OCI-LY1 (cell line): ENCODE results near the gene TNS3.

Experiments used
- H2AFZ ChIP-seq: fragments of 200-600 bp; sonication (generic), shearing (Covaris generic); 2 replicates; pipeline ENCODE4 v1.6.0; 2014; ENCODE audit warnings: antibody characterized with exemption, mild to moderate bottlenecking, low read length
- H3F3A ChIP-seq: fragments of 200-600 bp; sonication (generic), shearing (Covaris generic); 2 replicates; pipeline ENCODE4 v1.6.0; 2014; ENCODE audit warnings: mild to moderate bottlenecking, antibody characterized with exemption, low read length, moderate library complexity; ENCODE audit not compliant: insufficient read depth
- H3K27ac ChIP-seq: fragments of 200-600 bp; sonication (generic); 2 replicates; pipeline ENCODE4 v1.5.1; 2014; ENCODE audit warnings: low read length, mixed run types, mild to moderate bottlenecking, low read depth; ENCODE audit not compliant: poor library complexity, severe bottlenecking
- H3K27me3 ChIP-seq: fragments of 200-600 bp; sonication (generic); 2 replicates; pipeline ENCODE4 v1.6.0; 2014; ENCODE audit warnings: antibody characterized with exemption, mild to moderate bottlenecking, low read length, moderate library complexity; ENCODE audit not compliant: insufficient read depth
- H3K36me3 ChIP-seq: fragments of 200-600 bp; sonication (generic); 2 replicates; pipeline ENCODE4 v1.6.1; 2014; ENCODE audit warnings: mild to moderate bottlenecking, antibody characterized with exemption, low read length, moderate library complexity, mixed read lengths; ENCODE audit not compliant: insufficient read depth
- H3K4me1 ChIP-seq: fragments of 200-600 bp; sonication (generic); 2 replicates; pipeline ENCODE4 v1.5.1; 2014; ENCODE audit warnings: mild to moderate bottlenecking, low read length, moderate library complexity; ENCODE audit not compliant: insufficient read depth, severe bottlenecking
- H3K4me2 ChIP-seq: fragments of 200-600 bp; sonication (generic), shearing (Covaris generic); 2 replicates; pipeline ENCODE4 v1.6.1; 2014; ENCODE audit warnings: low read length
- H3K4me3 ChIP-seq: fragments of 200-600 bp; sonication (generic); 2 replicates; pipeline ENCODE4 v1.5.1; 2014; ENCODE audit warnings: low read length, low read depth, mild to moderate bottlenecking, mixed read lengths; ENCODE audit not compliant: poor library complexity, severe bottlenecking
- H3K79me2 ChIP-seq: fragments of 200-600 bp; shearing (Covaris generic); 2 replicates; pipeline ENCODE4 v1.6.1; 2016; ENCODE audit warnings: mixed run types, low read length, mixed read lengths; ENCODE audit not compliant: insufficient read depth
- H3K9ac ChIP-seq: fragments of 200-600 bp; sonication (generic), shearing (Covaris generic); 2 replicates; pipeline ENCODE4 v1.6.1; 2014; ENCODE audit warnings: mild to moderate bottlenecking, low read length, mixed read lengths
- H3K9me2 ChIP-seq: fragments of 200-600 bp; sonication (generic), shearing (Covaris generic); 2 replicates; pipeline ENCODE4 v1.6.1; 2014; ENCODE audit warnings: low read depth, mild to moderate bottlenecking, low read length, mixed read lengths
- H3K9me3 ChIP-seq: fragments of 200-600 bp; shearing (Covaris generic); 2 replicates; pipeline ENCODE4 v1.6.1; 2014; ENCODE audit warnings: low read length, mixed read lengths
- H4K20me1 ChIP-seq: fragments of 200-600 bp; sonication (generic), shearing (Covaris generic); 2 replicates; pipeline ENCODE4 v1.6.0; 2016; ENCODE audit warnings: mild to moderate bottlenecking, low read length; ENCODE audit not compliant: insufficient read depth
- CTCF ChIP-seq: fragments of 200-600 bp; sonication (generic), shearing (Covaris generic); IDR thresholded peaks from 2 replicates; pipeline ENCODE4 v1.5.1; 2017; ENCODE audit warnings: mild to moderate bottlenecking, antibody characterized with exemption, low read length, moderate library complexity, mixed read lengths
- EZH2 ChIP-seq: fragments of 200-600 bp; sonication (generic), shearing (Covaris generic); IDR thresholded peaks from 2 replicates; pipeline ENCODE4 v1.8.0; 2017; ENCODE audit warnings: borderline replicate concordance, mixed run types, mild to moderate bottlenecking, antibody characterized with exemption, low read length, moderate library complexity, mixed read lengths

Gene TNS3

GRCh38 chr7:47488201-47488968 is 93.5 kb downstream of the TNS3 start:
- H3K27ac ChIP-seq, result peak overlapping the region; percentile 80
- no peak for TF ChIP-seq CTCF
- TF ChIP-seq EZH2, result no peak
- H4K20me1 ChIP-seq, result no peaks in the 10 kb centered on the region
- no peak overlapping the region; the same call in 1 of the 2 replicates for H3K9ac ChIP-seq
- H3K36me3 ChIP-seq, result peaks cover 54% of the 10 kb centered on the region
- no peak overlapping the region for H2AFZ ChIP-seq
- no peaks in the 10 kb centered on the region for H3F3A ChIP-seq
- no peaks in the 10 kb centered on the region for H3K27me3 ChIP-seq
- H3K4me1 ChIP-seq, result peaks cover 64% of the 10 kb centered on the region
- H3K9me3 ChIP-seq, result peaks cover 13% of the 10 kb centered on the region
- no peak overlapping the region for H3K4me3 ChIP-seq
- H3K4me2 ChIP-seq, result peak overlapping the region; percentile 52; the same call in 1 of the 2 replicates
- no peaks in the 10 kb centered on the region for H3K9me2 ChIP-seq
- H3K79me2 ChIP-seq, result peaks cover 34% of the 10 kb centered on the region

- peaks cover 13% of the 10 kb centered on the region for H3K9me3 ChIP-seq
- no peak overlapping the region for H3K4me3 ChIP-seq
- H3K4me2 ChIP-seq, result no peak overlapping the region
- H3F3A ChIP-seq, result no peaks in the 10 kb centered on the region
- TF ChIP-seq CTCF (no peak), EZH2 (no peak)
- no peaks in the 10 kb centered on the region for H4K20me1 ChIP-seq
- no peaks in the 10 kb centered on the region for H3K9me2 ChIP-seq
- peaks cover 38% of the 10 kb centered on the region for H3K79me2 ChIP-seq
- no peak overlapping the region for H2AFZ ChIP-seq
- H3K27ac ChIP-seq, result peak overlapping the region; percentile 80
- H3K4me1 ChIP-seq, result peaks cover 66% of the 10 kb centered on the region
- no peak overlapping the region for H3K9ac ChIP-seq
- peaks cover 50% of the 10 kb centered on the region for H3K36me3 ChIP-seq
- H3K27me3 ChIP-seq, result no peaks in the 10 kb centered on the region
These were observed 96.1 kb downstream of the TNS3 start for GRCh38 chr7:47485640-47486435.

GRCh38 chr7:47484923-47485639 is 96.8 kb downstream of the TNS3 start:
- no peak for TF ChIP-seq EZH2
- no peak for TF ChIP-seq CTCF
- Histone ChIP-seq H2AFZ (no peak overlapping the region), H3K79me2 (peaks cover 39% of the 10 kb centered on the region), H3F3A (no peaks in the 10 kb centered on the region), H3K4me2 (no peak overlapping the region), H4K20me1 (no peaks in the 10 kb centered on the region), H3K4me3 (no peak overlapping the region), H3K9me2 (no peaks in the 10 kb centered on the region), H3K9me3 (peaks cover 13% of the 10 kb centered on the region), H3K27ac (no peak overlapping the region), H3K4me1 (peaks cover 66% of the 10 kb centered on the region), H3K36me3 (peaks cover 50% of the 10 kb centered on the region), H3K27me3 (no peaks in the 10 kb centered on the region), H3K9ac (no peak overlapping the region)
